GM19455 (cell line): Measurements from ENCODE around the gene MYBPHL.
A peak's percentile ranks its signal among the peaks of the same experiment; 100 is the strongest.

Experiments
- ATAC-seq: cut with Tn5 transposase; IDR thresholded peaks from one replicate; pipeline ENCODE4 v1.9.1; 2021; ENCODE audit not compliant: unreplicated experiment

The MYBPHL gene

GRCh38 chr1:109266965-109267364 lies 39.8 kb downstream of the MYBPHL start:
- ATAC-seq, result no peak

- ATAC-seq, result no peak
Observed at GRCh38 chr1:109265741-109266330, 41.0 kb downstream of the MYBPHL start.

- ATAC-seq, result no peak
Observed at GRCh38 chr1:109265016-109265415, 41.8 kb downstream of the MYBPHL start.

- ATAC-seq, result no peak
Observed at GRCh38 chr1:109264379-109264755, 42.4 kb downstream of the MYBPHL start.

- ATAC-seq, result peak; percentile 84
Observed at GRCh38 chr1:109263597-109264378, 43.0 kb downstream of the MYBPHL start.

GRCh38 chr1:109263234-109263596 lies 43.6 kb downstream of the MYBPHL start:
- ATAC-seq, result no peak

GRCh38 chr1:109262231-109263055 lies 44.4 kb downstream of the MYBPHL start:
- ATAC-seq, result no peak

GRCh38 chr1:109261578-109261977 lies 45.2 kb downstream of the MYBPHL start:
- ATAC-seq, result no peak

GRCh38 chr1:109261006-109261405 lies 45.8 kb downstream of the MYBPHL start:
- no peak for ATAC-seq

- ATAC-seq, result no peak
Observed at GRCh38 chr1:109259674-109260557, 46.9 kb downstream of the MYBPHL start.

- no peak for ATAC-seq
Observed at GRCh38 chr1:109258481-109259466, 48.0 kb downstream of the MYBPHL start.

- no peak for ATAC-seq
Observed at GRCh38 chr1:109257682-109258421, 49.0 kb downstream of the MYBPHL start.

GRCh38 chr1:109256971-109257681 lies 49.7 kb downstream of the MYBPHL start:
- ATAC-seq, result no peak

GRCh38 chr1:109256085-109256484 lies 50.7 kb downstream of the MYBPHL start:
- no peak for ATAC-seq

GRCh38 chr1:109255678-109256077 lies 51.1 kb downstream of the MYBPHL start:
- no peak for ATAC-seq

GRCh38 chr1:109255097-109255651 lies 51.6 kb downstream of the MYBPHL start:
- ATAC-seq, result no peak

GRCh38 chr1:109254621-109255096 lies 52.2 kb downstream of the MYBPHL start:
- ATAC-seq, result no peak
